Smooth muscle cell (in vitro differentiated cells): Measurements from ENCODE around the gene PTMS. TPM values are rescaled to one million over a fixed set of nuclear protein-coding genes. Genes with fewer than 3 reads are reported as not detected.

Source experiments
- DNase-seq: peaks from one replicate; lab custom pipeline; 2025; ENCODE audit not compliant: unreplicated experiment; lab: John Stamatoyannopoulos, UW
- H2AFZ ChIP-seq: fragments of 200-600 bp; sonication (generic); 2 replicates; pipeline ENCODE4 v1.6.0; 2016; ENCODE audit warnings: antibody characterized with exemption, low read depth, mild to moderate bottlenecking
- H3F3A ChIP-seq: fragments of 200-600 bp; sonication (generic); 2 replicates; pipeline ENCODE4 v1.6.0; 2017; ENCODE audit warnings: antibody characterized with exemption, low read depth
- H3K27ac ChIP-seq: fragments of 200-600 bp; sonication (generic); 2 replicates; pipeline ENCODE4 v1.5.1; 2016; ENCODE audit warnings: low read depth, mild to moderate bottlenecking
- H3K27me3 ChIP-seq: fragments of 200-600 bp; sonication (generic); 2 replicates; pipeline ENCODE4 v1.6.1; 2016; ENCODE audit warnings: low read depth, mild to moderate bottlenecking
- H3K36me3 ChIP-seq: fragments of 200-600 bp; sonication (generic); 2 replicates; pipeline ENCODE4 v1.5.1; 2016; ENCODE audit warnings: low read depth
- H3K4me1 ChIP-seq: fragments of 200-600 bp; sonication (generic); 2 replicates; pipeline ENCODE4 v1.5.1; 2016; ENCODE audit warnings: low read depth
- H3K4me2 ChIP-seq: fragments of 200-600 bp; sonication (generic); 2 replicates; pipeline ENCODE4 v1.6.0; 2016; ENCODE audit warnings: mild to moderate bottlenecking
- H3K4me3 ChIP-seq: fragments of 200-600 bp; sonication (generic); 2 replicates; pipeline ENCODE4 v1.5.1; 2016; ENCODE audit warnings: mild to moderate bottlenecking
- H3K79me2 ChIP-seq: fragments of 200-600 bp; sonication (generic); 2 replicates; pipeline ENCODE4 v1.6.0; 2016; ENCODE audit warnings: low read depth, mild to moderate bottlenecking
- H3K9ac ChIP-seq: fragments of 200-600 bp; sonication (generic); 2 replicates; pipeline ENCODE4 v1.6.0; 2016; ENCODE audit warnings: low read depth
- H3K9me3 ChIP-seq: fragments of 200-600 bp; sonication (generic); replicated peaks from 2 replicates; pipeline ENCODE4 v1.5.1; 2016; ENCODE audit warnings: low read depth
- H4K20me1 ChIP-seq: fragments of 200-600 bp; sonication (generic); 2 replicates; pipeline ENCODE4 v1.6.0; 2016; ENCODE audit warnings: low read depth
- WGBS: methylation state at CpG from one replicate; pipeline ENCODE4 v1.1.7; 2016; ENCODE audit warnings: low lambda C conversion rate; 5-methylcytosine and 5-hydroxymethylcytosine counted together
- polyA plus RNA-seq: library from polyadenylated mRNA; unstranded; fragments of >200 nt; fragmentation: Nextera tagmentation; extraction: Ambion mirVana; gene quantifications from 2 replicates; pipeline ENCODE4 v1.2.1, GENCODE V29; 2016
- total RNA-seq: library from RNA; depleted of rRNA; stranded (reverse); fragments of >200 nt; gene quantifications from 2 replicates; pipeline ENCODE4 v1.2.3, GENCODE V29; 2014
- TF ChIP-seq, protein P1 (sequence below): fragments of 200-600 bp; sonication (generic); IDR thresholded peaks from 2 replicates; pipeline ENCODE4 v1.5.1; 2017; ENCODE audit warnings: borderline replicate concordance, mild to moderate bottlenecking, antibody characterized with exemption; ENCODE audit not compliant: insufficient read depth, poor library complexity, severe bottlenecking

PTMS gene
- total and polyA plus RNA-seq, 2 experiments from 2014 or later, result 115 to 379 TPM

DNA sequence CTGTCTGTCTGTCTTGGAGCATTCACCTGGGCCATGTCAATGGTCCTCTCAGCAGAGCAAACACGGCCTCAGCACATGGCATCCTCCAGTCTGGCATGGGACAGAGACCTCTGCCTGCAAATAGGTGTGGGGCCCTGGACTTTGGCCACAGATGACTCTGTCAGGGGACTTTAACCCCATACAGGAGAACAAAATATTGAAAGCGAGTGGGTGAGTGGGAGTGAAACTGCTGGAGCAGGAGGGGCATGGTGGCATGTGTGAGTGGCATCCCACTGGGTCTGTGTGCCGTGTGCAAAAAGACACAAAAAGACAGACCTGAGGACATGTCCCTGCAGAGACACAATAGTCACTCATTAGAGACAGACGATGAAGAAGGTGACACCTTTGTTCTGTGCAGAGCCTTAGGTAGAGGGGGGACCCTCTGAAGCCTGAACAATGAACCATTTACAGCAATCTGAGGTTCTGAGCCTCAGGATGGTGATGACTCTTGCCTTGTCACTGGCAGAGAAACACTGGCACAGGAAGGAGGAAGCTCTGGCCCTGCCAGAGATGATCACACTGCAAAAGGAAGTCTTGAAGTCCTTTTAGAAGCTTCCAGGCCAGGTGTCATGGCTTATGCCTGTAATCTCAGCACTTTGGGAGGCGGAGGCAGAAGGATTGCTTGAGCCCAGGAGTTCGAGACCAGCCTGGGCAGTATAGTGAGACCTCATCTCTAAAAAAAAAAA lies 13.7 kb downstream of the PTMS start:
- H2AFZ ChIP-seq, result no peak overlapping the region
- TF ChIP-seq, protein P1, sequence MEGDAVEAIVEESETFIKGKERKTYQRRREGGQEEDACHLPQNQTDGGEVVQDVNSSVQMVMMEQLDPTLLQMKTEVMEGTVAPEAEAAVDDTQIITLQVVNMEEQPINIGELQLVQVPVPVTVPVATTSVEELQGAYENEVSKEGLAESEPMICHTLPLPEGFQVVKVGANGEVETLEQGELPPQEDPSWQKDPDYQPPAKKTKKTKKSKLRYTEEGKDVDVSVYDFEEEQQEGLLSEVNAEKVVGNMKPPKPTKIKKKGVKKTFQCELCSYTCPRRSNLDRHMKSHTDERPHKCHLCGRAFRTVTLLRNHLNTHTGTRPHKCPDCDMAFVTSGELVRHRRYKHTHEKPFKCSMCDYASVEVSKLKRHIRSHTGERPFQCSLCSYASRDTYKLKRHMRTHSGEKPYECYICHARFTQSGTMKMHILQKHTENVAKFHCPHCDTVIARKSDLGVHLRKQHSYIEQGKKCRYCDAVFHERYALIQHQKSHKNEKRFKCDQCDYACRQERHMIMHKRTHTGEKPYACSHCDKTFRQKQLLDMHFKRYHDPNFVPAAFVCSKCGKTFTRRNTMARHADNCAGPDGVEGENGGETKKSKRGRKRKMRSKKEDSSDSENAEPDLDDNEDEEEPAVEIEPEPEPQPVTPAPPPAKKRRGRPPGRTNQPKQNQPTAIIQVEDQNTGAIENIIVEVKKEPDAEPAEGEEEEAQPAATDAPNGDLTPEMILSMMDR, result no peak
- H3K9me3 ChIP-seq, result no peaks in the 10 kb centered on the region
- H3K4me2 ChIP-seq, result no peak overlapping the region
- no peaks in the 10 kb centered on the region for H4K20me1 ChIP-seq
- no peak overlapping the region for H3K27ac ChIP-seq
- no peaks in the 10 kb centered on the region for H3K36me3 ChIP-seq
- no peaks in the 10 kb centered on the region for H3F3A ChIP-seq
- no peak for DNase-seq
- H3K4me1 ChIP-seq, result peaks cover 20% of the 10 kb centered on the region
- no peaks in the 10 kb centered on the region for H3K79me2 ChIP-seq
- H3K4me3 ChIP-seq, result no peak overlapping the region
- 92% methylated on average over 6 of the region's 6 CpGs for WGBS
- H3K27me3 ChIP-seq, result no peaks in the 10 kb centered on the region
- H3K9ac ChIP-seq, result no peak overlapping the region

DNA sequence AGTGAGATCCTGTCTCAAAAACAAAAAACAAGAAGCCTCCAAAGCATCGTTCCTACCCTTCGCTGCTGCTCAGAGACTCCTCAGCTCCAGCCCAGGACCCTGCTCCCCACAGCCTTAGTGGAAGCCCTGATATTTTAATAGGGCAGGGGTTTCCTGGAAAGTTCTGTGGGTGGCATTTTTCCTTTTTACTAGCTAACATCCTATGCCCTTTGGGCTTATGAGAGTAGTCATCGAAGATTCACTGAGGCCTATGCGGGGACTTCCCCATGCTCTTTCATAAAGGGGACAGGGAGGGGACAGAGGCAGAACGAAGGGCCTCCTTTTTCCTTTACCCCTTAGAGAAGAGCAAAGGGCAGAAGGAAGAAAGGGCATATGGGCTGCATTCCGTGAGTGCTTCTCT lies 14.4 kb downstream of the PTMS start:
- TF ChIP-seq, protein P1, result no peak
- no peak overlapping the region for H3K9ac ChIP-seq
- H3K4me3 ChIP-seq, result no peak overlapping the region
- no peaks in the 10 kb centered on the region for H3K79me2 ChIP-seq
- H3F3A ChIP-seq, result no peaks in the 10 kb centered on the region
- H2AFZ ChIP-seq, result no peak overlapping the region
- peaks cover 20% of the 10 kb centered on the region for H3K4me1 ChIP-seq
- no peaks in the 10 kb centered on the region for H4K20me1 ChIP-seq
- H3K9me3 ChIP-seq, result no peaks in the 10 kb centered on the region
- H3K4me2 ChIP-seq, result no peak overlapping the region
- WGBS, result 88% methylated on average over 6 of the region's 6 CpGs
- no peak for DNase-seq
- no peaks in the 10 kb centered on the region for H3K36me3 ChIP-seq
- H3K27me3 ChIP-seq, result no peaks in the 10 kb centered on the region
- H3K27ac ChIP-seq, result no peak overlapping the region

DNA sequence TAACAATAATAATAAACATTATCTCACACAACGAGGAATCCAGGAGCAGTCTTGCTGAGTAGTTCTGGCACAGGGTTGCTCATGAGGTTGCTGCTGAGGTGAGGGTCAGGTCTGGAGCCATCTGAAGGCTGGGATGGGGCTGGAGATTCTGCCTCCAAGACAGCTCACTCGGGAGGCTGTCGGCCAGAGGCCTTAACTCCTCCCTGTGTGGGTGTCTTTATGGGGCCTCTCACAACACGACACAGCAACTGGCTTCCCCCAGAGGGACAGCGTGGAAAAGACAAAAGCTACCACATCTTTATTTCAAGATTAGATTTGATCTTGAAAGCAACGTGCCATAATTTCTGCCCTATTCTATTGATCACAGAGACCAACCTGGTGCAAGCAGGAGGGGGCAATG lies 16.0 kb downstream of the PTMS start:
- no peaks in the 10 kb centered on the region for H3K36me3 ChIP-seq
- no peak for DNase-seq
- H3K9ac ChIP-seq, result no peak overlapping the region
- no peaks in the 10 kb centered on the region for H3K27me3 ChIP-seq
- no peak overlapping the region for H3K27ac ChIP-seq
- H3K4me2 ChIP-seq, result no peak overlapping the region
- TF ChIP-seq, protein P1, result no peak
- H2AFZ ChIP-seq, result peak overlapping the region; percentile 75
- no peak overlapping the region for H3K4me3 ChIP-seq
- H3F3A ChIP-seq, result no peaks in the 10 kb centered on the region
- H3K9me3 ChIP-seq, result no peaks in the 10 kb centered on the region
- no peaks in the 10 kb centered on the region for H3K79me2 ChIP-seq
- H4K20me1 ChIP-seq, result no peaks in the 10 kb centered on the region
- WGBS, result 42% methylated on average over 6 of the region's 6 CpGs
- H3K4me1 ChIP-seq, result peaks cover 24% of the 10 kb centered on the region

DNA sequence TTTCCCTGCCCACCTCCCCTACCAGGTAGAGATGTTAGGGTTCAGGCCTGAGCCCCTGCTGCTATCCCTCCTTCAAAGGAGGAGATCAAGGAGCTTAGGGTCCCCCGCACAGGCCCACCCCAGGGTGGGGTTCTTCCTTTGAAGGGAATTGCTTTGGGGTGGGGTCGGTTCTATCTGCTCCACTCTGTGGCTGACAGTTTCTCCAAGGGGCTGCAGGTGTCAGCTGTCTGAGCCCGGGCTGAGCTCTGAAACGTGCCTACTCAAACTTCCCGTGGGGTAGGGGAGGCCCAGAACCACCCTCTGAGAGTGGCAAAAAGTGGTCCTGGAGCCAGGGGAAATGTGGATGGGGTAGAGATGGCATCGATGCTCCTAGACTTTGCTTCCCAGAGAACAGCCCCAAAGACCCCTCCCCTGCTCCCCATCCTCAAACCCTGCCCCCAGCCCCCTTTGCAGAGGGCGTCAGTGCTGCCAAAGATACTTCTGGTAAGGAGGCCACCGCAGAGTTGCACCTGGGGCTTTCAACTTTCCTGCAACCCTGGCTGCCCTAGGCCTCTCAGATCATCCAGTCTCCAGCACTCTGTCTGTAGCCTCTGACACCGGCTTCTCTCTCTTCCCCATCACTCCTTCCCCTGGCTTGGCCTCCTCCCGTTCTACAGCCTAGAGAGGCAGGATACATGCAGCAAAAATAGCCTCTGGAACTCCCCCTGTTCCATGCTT lies 16.8 kb downstream of the PTMS start:
- no peaks in the 10 kb centered on the region for H3K79me2 ChIP-seq
- no peak overlapping the region for H3K4me2 ChIP-seq
- H3K9ac ChIP-seq, result no peak overlapping the region
- H3F3A ChIP-seq, result no peaks in the 10 kb centered on the region
- H2AFZ ChIP-seq, result no peak overlapping the region
- no peaks in the 10 kb centered on the region for H3K27me3 ChIP-seq
- peaks cover 21% of the 10 kb centered on the region for H3K4me1 ChIP-seq
- TF ChIP-seq, protein P1, result no peak
- no peak overlapping the region for H3K27ac ChIP-seq
- no peaks in the 10 kb centered on the region for H3K36me3 ChIP-seq
- DNase-seq, result no peak
- no peaks in the 10 kb centered on the region for H4K20me1 ChIP-seq
- no peaks in the 10 kb centered on the region for H3K9me3 ChIP-seq
- no peak overlapping the region for H3K4me3 ChIP-seq
- WGBS, result 78% methylated on average over 10 of the region's 10 CpGs
